ENCODE data around the gene TRPT1. TPM values are rescaled to one million over a fixed set of nuclear protein-coding genes. Genes with fewer than 3 reads are reported as not detected.
A peak's percentile ranks its signal among the peaks of the same experiment; 100 is the strongest.
"Not testable (repeated sequence)": the region's sequence is repeated elsewhere in the genome, so short reads cannot be mapped to it uniquely, and the experiment has no call there.

TRPT1 gene
- total RNA-seq, 2 experiments from 2014 or later, result 18.2 to 18.3 TPM

DNA sequence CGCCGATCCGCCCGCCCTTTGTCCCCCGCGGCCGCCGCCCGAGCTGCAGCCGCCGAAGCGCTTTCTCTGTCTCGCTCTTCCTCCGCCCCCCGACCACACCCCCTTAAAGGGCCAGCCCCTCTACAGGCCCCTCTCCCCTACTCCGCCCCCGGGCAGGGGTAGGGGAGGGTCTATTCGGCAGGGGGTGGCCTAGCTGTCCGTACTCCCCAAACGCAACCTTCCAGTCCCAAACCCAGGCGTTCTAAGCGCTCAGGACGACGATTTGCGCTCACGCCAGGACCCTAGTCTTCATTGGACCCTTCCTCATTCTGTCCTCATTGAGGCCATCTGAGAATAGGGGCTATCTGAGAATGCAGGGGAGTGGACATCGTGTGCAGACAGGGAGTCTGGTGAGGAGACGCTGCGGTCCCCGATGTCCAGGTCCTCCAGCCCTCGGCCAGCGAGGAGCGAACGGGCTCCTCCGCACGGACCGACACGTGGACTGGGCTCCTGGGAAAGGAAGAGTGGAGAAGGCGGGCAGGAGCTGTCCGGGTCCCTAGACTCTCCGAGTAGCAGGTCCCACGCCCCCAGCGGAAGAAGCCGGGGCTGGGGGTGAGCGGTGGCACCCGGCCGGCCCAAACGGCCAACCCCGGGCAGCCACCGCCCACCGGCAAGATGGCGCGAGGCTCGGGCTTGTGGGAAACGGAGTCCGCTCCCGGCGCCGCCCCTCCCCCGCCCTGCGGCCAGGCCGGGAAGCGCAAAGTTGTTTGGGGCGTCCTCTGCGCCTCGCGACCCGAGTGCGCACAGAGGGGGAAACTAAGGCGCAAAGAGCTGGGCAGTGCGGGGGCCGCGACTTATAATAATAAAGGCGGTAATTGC lies 21.1 kb upstream of the TRPT1 start, which contains the start of gene PPP1R14B:
TSS of gene PPP1R14B (minus strand) at position 73 of the 858 bp plus-strand sequence. CDS start 270 bp downstream, outside the sequence.
- intact Hi-C loops (cut with micrococcal nuclease), result loop anchor here (1.0 to 10.0 kb wide), 7 partner anchors 16 to 838 kb away; partner anchors contain the start of genes BAD, CDCA5, DNAJC4 and ESRRA
- Mint-ChIP-seq H3K27me3 (ENCODE audit: low read depth) (no peaks in the 10 kb centered on the region), H3K27ac (peak within 1 kb of the TSS; percentile 91), H3K4me1 (ENCODE audit: low read depth) (peaks cover 29% of the 10 kb centered on the region), H3K4me3 (peak within 1 kb of the TSS; percentile 95), H3K36me3 (ENCODE audit: low read depth) (peaks cover 14% of the 10 kb centered on the region), H3K9me3 (no peaks in the 10 kb centered on the region)
- DNase-seq, result peak; percentile 80
- CTCF ChIA-PET, result interaction anchor here (0.7 to 1.6 kb wide), 4 partner anchors 43 to 55 kb away, joined by 3 to 5 read pairs (median 4); partner anchors contain the start of gene CATSPERZ

DNA sequence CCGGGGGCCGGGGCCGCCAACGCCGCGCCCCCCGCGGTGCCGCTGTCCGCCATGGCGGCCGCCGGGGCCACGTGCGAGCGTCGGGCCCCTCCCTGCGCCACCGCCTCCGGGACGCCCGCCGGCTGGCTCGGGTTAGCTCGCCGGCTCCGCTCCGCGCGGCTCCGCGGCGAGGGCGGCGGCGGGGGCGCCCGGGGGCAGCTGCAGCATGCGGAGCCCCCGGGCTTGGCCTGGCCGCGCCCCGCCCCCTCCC lies 20.6 kb upstream of the TRPT1 start:
- CTCF ChIA-PET, result interaction anchor here (1.1 to 1.9 kb wide), 3 partner anchors 42 to 58 kb away, joined by 5 to 6 read pairs (median 5); partner anchors contain the start of gene CATSPERZ
- Mint-ChIP-seq H3K36me3 (ENCODE audit: low read depth) (peaks cover 14% of the 10 kb centered on the region), H3K4me1 (ENCODE audit: low read depth) (peaks cover 25% of the 10 kb centered on the region), H3K4me3 (peak overlapping the region; percentile 78)
- not testable (repeated sequence) for H3K27me3 Mint-ChIP-seq (ENCODE audit: low read depth); H3K9me3 Mint-ChIP-seq; H3K27ac Mint-ChIP-seq; DNase-seq
- intact Hi-C loops (cut with micrococcal nuclease), result loop anchor here (1.0 to 10.0 kb wide), 7 partner anchors 16 to 838 kb away; partner anchors contain the start of genes BAD, CDCA5, DNAJC4 and ESRRA

DNA sequence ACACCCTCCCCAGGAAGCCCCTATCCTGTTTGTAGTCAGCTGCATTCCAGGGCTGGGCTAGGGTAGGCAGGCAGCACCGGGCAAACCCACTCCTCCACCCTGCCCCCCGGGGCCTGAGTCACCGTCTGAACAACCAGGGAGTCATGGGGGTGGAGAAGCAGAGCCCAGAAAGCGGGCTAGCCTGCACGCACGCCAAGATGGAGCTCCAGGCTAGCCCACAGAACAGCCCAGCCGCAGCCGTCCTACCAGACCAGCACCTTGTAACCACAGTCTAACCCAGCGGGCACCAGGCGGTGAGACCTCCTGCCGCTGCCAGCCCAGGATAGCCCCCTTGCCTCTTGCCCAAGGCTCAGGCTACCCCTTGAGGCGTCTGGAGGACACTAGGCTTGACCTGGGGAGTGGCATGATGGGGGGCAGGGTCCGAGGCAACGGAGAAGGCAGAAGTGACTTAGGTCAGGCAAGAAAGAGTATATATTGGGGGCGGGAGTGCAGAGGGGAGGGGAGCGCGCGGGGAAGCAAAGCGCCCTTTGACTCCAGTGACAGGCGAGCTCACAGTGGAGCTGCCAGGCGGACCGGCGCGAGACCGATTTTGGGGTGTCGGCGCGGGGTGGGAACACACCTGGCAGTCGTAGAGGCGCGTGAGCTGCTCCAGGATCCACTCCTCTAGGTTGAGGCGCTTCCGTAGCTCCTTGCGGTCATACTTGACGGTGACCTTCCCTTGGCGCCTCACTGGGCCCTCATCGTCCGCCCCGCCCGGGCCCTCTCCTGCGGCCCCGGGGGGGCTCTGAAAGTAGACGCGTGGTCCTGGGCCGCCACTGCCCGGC lies 20.0 kb upstream of the TRPT1 start:
- DNase-seq, result peak; percentile 91
- Mint-ChIP-seq H3K36me3 (ENCODE audit: low read depth) (peaks cover 14% of the 10 kb centered on the region), H3K27ac (peak overlapping the region; percentile 91), H3K4me1 (ENCODE audit: low read depth) (peaks cover 25% of the 10 kb centered on the region), H3K4me3 (peak overlapping the region; percentile 95), H3K9me3 (no peaks in the 10 kb centered on the region), H3K27me3 (ENCODE audit: low read depth) (no peaks in the 10 kb centered on the region)
- intact Hi-C loops (cut with micrococcal nuclease), result loop anchor here (1.0 to 10.0 kb wide), 7 partner anchors 15 to 839 kb away; partner anchors contain the start of genes BAD, CDCA5, DNAJC4 and ESRRA
- CTCF ChIA-PET, result interaction anchor here (1.1 to 1.9 kb wide), 4 partner anchors 26 to 58 kb away, joined by 4 to 6 read pairs (median 5); partner anchors contain the start of gene CATSPERZ

DNA sequence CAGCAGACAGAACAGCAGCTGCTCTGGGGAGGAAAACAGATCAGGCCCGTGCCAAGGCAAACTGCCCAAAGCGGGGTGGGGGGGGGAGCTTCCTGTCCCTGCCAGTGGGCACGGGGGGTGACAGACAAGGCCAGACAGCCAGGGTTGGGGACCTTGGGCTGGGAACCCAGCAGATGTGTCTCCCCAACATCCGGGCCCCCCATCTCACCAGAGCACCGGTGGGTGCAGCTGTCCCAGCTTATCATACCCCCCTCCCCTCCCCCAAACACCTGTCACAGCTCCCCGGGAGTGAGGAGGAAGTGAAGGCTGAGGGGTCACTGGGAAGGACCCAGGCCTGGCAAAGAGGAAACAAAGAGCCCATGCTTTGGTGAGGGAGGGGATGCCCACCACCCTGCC lies 19.4 kb upstream of the TRPT1 start:
- Mint-ChIP-seq H3K36me3 (ENCODE audit: low read depth) (peaks cover 15% of the 10 kb centered on the region), H3K4me3 (peak overlapping the region; percentile 95), H3K4me1 (ENCODE audit: low read depth) (peaks cover 23% of the 10 kb centered on the region), H3K27ac (peak overlapping the region; percentile 91), H3K9me3 (no peaks in the 10 kb centered on the region), H3K27me3 (ENCODE audit: low read depth) (no peaks in the 10 kb centered on the region)
- peak; percentile 55 for DNase-seq
- CTCF ChIA-PET, result interaction anchor here (0.8 to 1.9 kb wide), 4 partner anchors 27 to 59 kb away, joined by 3 to 6 read pairs (median 4); no protein-coding TSS in a partner anchor
- intact Hi-C loops (cut with micrococcal nuclease), result loop anchor here (10.0 kb wide), 1 partner anchor 839 kb away; the partner anchor contains the start of genes CDCA5 and ZFPL1

DNA sequence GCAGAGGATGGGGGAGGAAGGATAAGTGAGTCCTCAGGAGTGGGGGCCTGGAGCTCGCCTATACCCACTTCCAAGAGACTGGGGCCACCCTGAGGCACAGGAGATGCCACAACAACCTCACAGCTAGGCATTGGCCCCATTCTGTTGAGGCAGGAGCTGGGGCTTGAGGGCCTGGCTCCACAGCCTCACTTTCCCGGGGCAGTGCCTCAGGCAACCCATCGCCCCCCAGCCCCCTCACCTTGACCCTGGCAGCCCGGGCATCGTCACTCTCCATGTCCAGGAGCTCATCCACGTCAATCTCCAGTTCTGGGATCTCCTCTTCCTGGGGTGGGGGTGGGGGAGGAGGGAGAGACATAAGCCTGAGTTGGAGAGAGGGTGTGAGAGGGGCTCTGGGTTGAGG lies 19.0 kb upstream of the TRPT1 start:
- DNase-seq, result no peak
- no peaks in the 10 kb centered on the region for H3K9me3 Mint-ChIP-seq
- no peaks in the 10 kb centered on the region for H3K27me3 Mint-ChIP-seq (ENCODE audit: low read depth)
- H3K4me1 Mint-ChIP-seq (ENCODE audit: low read depth), result peaks cover 25% of the 10 kb centered on the region
- intact Hi-C loops (cut with micrococcal nuclease), result loop anchor here (5.0 to 10.0 kb wide), 2 partner anchors 632 to 840 kb away; partner anchors contain the start of genes CDCA5, EHD1 and ZFPL1
- CTCF ChIA-PET, result interaction anchor here (0.8 to 1.9 kb wide), 3 partner anchors 27 to 59 kb away, joined by 3 to 6 read pairs (median 4); no protein-coding TSS in a partner anchor
- peak overlapping the region; percentile 95 for H3K4me3 Mint-ChIP-seq
- H3K36me3 Mint-ChIP-seq (ENCODE audit: low read depth), result peaks cover 18% of the 10 kb centered on the region
- H3K27ac Mint-ChIP-seq, result peak overlapping the region; percentile 91

DNA sequence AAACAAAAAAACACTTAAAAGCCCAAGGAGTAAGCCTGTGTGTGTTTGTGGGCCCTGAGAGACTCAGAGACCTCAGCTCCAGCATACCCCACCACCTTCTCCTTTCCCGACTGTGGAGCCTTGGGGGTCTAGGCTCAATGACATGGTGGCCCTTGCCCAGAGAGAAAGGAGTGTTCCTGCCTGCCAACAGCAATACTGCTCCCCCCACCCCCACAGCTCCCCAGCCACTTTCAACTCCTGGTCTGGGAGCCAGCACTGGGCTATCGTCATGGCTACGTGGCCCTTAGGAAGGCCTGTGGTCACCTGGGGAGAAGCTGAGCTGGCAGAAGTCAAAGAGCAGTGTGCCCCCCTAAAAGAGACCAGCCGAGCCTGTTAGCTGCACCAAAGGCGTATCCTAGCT lies 18.1 kb upstream of the TRPT1 start:
- intact Hi-C loops (cut with micrococcal nuclease), result loop anchor here (5.0 to 10.0 kb wide), 2 partner anchors 633 to 841 kb away; partner anchors contain the start of genes CDCA5, EHD1 and ZFPL1
- no peak for DNase-seq
- H3K27ac Mint-ChIP-seq, result peak overlapping the region; percentile 71
- no peaks in the 10 kb centered on the region for H3K9me3 Mint-ChIP-seq
- H3K4me3 Mint-ChIP-seq, result peak overlapping the region; percentile 6
- H3K27me3 Mint-ChIP-seq (ENCODE audit: low read depth), result no peaks in the 10 kb centered on the region
- H3K4me1 Mint-ChIP-seq (ENCODE audit: low read depth), result peaks cover 29% of the 10 kb centered on the region
- H3K36me3 Mint-ChIP-seq (ENCODE audit: low read depth), result peaks cover 21% of the 10 kb centered on the region
- CTCF ChIA-PET, result interaction anchor here (1.6 to 1.8 kb wide), 3 partner anchors 39 to 60 kb away, joined by 5 to 7 read pairs (median 6); partner anchors contain the start of gene CATSPERZ

DNA sequence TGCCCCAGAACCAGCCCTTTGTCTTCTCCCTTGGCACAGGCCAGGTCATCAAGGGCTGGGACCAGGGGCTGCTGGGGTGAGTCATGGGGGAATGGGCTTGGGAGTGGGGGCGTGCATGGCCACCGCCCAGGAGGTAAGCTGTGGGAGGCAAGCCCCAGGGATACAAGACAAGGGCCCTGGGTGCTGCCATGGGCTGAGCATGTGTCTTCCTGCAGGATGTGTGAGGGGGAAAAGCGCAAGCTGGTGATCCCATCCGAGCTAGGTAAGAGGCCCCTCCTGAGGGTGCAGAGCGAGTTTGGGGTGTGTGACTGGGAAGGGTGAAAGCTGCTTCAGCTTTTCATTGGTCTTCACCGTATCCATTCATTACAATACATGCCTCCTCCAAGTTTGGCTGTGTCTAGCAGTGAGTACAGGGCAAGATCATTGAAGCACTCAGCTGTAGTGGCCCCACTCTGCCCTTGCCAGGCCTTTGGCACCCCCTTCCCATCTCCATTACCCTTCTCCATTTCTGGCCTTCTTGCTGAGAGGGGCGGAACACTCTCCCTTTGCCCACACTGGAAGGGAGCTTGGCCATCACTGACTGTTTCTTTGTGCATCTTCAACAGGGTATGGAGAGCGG lies 17.4 kb upstream of the TRPT1 start:
- peak overlapping the region; percentile 92 for H3K4me3 Mint-ChIP-seq
- H3K27ac Mint-ChIP-seq, result peak overlapping the region; percentile 71
- intact Hi-C loops (cut with micrococcal nuclease), result loop anchor here (5.0 to 10.0 kb wide), 2 partner anchors 634 to 841 kb away; partner anchors contain the start of genes CDCA5, EHD1 and ZFPL1
- peaks cover 29% of the 10 kb centered on the region for H3K4me1 Mint-ChIP-seq (ENCODE audit: low read depth)
- no peaks in the 10 kb centered on the region for H3K27me3 Mint-ChIP-seq (ENCODE audit: low read depth)
- DNase-seq, result no peak
- CTCF ChIA-PET, result interaction anchor here (1.3 to 1.8 kb wide), 4 partner anchors 9 to 61 kb away, joined by 5 to 7 read pairs (median 6); partner anchors contain the start of genes CATSPERZ and PLCB3
- no peaks in the 10 kb centered on the region for H3K9me3 Mint-ChIP-seq
- H3K36me3 Mint-ChIP-seq (ENCODE audit: low read depth), result peaks cover 21% of the 10 kb centered on the region

DNA sequence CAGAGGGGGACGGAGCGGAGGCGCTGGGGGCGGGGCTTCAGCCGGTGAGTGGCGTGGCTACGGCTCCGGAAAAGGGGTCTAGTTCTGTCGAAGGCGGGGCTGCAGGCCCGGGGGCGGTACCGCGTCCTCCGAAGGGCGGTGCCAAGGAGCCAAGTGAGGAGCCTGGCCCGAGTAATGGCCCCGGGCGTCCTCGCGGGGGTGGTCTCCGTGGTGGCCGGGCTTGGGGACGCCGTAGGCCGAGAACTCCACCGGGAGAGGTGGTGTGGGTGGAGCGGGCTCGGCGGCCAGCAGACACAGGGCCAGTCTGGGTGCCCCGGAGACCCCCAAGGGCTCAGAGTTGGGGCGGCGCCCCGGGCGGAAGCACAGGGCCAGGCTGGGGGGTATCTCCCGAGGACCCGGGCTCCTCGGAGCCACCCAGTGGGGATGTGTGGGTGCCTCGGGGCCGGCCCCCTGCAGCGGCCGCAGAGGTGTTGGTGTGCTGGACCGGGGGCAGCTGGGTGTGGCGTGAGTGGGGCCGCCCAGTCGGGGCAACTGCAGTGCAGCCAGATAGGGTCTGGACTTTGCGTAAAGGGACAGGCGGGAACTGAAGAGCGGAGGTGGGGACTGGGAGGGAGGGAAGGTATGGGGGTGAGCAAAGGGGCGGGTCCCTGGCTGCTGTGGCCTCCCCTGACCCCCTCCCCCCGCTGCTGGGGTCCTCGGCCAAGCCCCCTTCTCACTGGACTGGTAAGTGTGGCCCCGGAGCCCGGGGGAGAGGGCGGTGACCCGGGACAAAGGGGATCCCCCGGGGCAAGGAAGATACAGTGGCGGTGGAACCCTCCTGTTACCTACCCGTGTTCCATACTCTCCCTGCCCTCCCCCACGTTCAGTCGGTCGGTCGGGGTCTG lies 15.7 kb upstream of the TRPT1 start:
- no peaks in the 10 kb centered on the region for H3K9me3 Mint-ChIP-seq
- peak overlapping the region; percentile 98 for H3K27ac Mint-ChIP-seq
- no peaks in the 10 kb centered on the region for H3K27me3 Mint-ChIP-seq (ENCODE audit: low read depth)
- peaks cover 33% of the 10 kb centered on the region for H3K4me1 Mint-ChIP-seq (ENCODE audit: low read depth)
- CTCF ChIA-PET, result interaction anchor here (0.9 to 1.4 kb wide), 4 partner anchors 10 to 76 kb away, joined by 4 to 7 read pairs (median 5); partner anchors contain the start of genes PLCB3 and PRDX5
- intact Hi-C loops (cut with micrococcal nuclease), result loop anchor here (1.0 to 10.0 kb wide), 11 partner anchors 11 to 843 kb away; partner anchors contain the start of genes BAD, CDCA5, DNAJC4 and EHD1
- DNase-seq, result no peak
- H3K4me3 Mint-ChIP-seq, result peak overlapping the region; percentile 92
- H3K36me3 Mint-ChIP-seq (ENCODE audit: low read depth), result peaks cover 22% of the 10 kb centered on the region

DNA sequence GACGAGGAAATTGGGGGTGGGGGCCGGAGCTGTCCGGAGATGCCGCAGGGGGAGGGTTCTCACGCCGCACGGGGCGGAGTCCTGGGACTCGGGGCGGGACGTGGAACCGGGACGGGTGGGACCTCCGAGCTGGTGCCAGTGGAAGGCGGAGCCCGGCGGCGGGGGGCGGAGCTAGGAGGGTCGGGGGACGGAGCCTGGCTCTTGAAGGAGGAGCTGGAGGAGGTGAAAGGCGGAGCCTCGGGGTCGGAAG lies 15.2 kb upstream of the TRPT1 start:
- peak; percentile 100 for DNase-seq
- H3K27me3 Mint-ChIP-seq (ENCODE audit: low read depth), result no peaks in the 10 kb centered on the region
- CTCF ChIA-PET, result interaction anchor here (0.9 to 1.4 kb wide), 3 partner anchors 34 to 77 kb away, joined by 4 to 7 read pairs (median 4); partner anchors contain the start of gene PRDX5
- intact Hi-C loops (cut with micrococcal nuclease), result loop anchor here (1.0 to 10.0 kb wide), 11 partner anchors 11 to 844 kb away; partner anchors contain the start of genes BAD, CDCA5, DNAJC4 and EHD1
- H3K9me3 Mint-ChIP-seq, result no peaks in the 10 kb centered on the region
- peak overlapping the region; percentile 92 for H3K4me3 Mint-ChIP-seq
- H3K4me1 Mint-ChIP-seq (ENCODE audit: low read depth), result peaks cover 33% of the 10 kb centered on the region
- H3K36me3 Mint-ChIP-seq (ENCODE audit: low read depth), result peaks cover 22% of the 10 kb centered on the region
- peak overlapping the region; percentile 98 for H3K27ac Mint-ChIP-seq

DNA sequence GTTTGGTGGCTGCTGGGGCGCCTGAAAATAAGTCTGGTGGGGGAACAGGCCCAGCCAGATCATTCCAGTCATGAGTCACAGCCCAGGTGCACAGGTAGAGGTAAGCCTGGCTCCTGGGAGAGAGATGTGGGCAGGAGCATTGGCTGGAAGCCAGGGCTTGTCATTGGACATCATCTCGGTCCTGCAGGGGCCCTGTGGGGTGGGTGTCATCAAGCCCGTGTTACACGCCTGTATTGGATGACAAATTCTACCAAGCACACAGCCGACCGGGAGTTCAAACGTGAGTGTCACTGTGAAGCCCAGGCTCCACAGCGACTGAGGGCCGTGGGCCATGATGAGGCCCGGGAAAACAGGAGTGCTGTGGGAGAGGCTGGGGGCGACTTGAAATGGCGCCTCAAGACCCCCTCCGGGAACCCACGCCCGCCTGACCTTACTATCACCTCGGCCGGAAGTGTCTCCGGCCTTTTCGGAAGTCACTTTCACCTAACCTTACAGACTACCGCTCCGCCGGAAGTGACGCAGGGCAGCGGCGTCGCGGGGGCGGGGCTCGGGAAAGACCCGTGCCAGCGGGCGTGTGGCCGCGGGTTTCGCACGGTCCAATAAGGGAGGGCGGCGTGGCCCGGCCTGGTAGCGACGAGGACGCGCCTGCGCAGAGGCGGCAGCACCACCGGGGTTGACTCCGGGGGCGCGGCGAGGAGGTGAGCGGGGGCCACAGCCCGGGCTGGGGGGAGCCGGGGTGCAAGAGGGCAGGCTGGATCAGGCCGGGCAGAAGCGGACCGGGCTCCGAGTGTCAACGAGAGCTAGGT lies 14.7 kb upstream of the TRPT1 start, which contains the start of gene FKBP2:
TSS of gene FKBP2 (plus strand) at position 661 of the 806 bp plus-strand sequence. CDS start 1,293 bp downstream, outside the sequence.
- peaks cover 22% of the 10 kb centered on the region for H3K36me3 Mint-ChIP-seq (ENCODE audit: low read depth)
- H3K9me3 Mint-ChIP-seq, result no peaks in the 10 kb centered on the region
- DNase-seq, result peak; percentile 97
- H3K27me3 Mint-ChIP-seq (ENCODE audit: low read depth), result no peaks in the 10 kb centered on the region
- peak within 1 kb of the TSS; percentile 92 for H3K4me3 Mint-ChIP-seq
- peaks cover 35% of the 10 kb centered on the region for H3K4me1 Mint-ChIP-seq (ENCODE audit: low read depth)
- H3K27ac Mint-ChIP-seq, result peak within 1 kb of the TSS; percentile 98
- CTCF ChIA-PET, result interaction anchor here (0.9 to 1.4 kb wide), 3 partner anchors 33 to 77 kb away, joined by 4 to 7 read pairs (median 4); partner anchors contain the start of gene PRDX5
- intact Hi-C loops (cut with micrococcal nuclease), result loop anchor here (1.0 to 10.0 kb wide), 11 partner anchors 10 to 844 kb away; partner anchors contain the start of genes BAD, CDCA5, DNAJC4 and EHD1

All from activated naive CD4-positive, alpha-beta T cell treated with anti-CD3 and anti-CD28 coated beads for 36 hours (primary cell).